ELR (cell line): ENCODE results near the gene MPRIP.
"Not testable (repeated sequence)": the region's sequence is repeated elsewhere in the genome, so short reads cannot be mapped to it uniquely, and the experiment has no call there.

Experiments used
- DNase-seq: peaks from one replicate; pipeline ENCODE4 v3.0.0-alpha.2; 2015; ENCODE audit warnings: low read depth

MPRIP gene

GRCh38 chr17:17149520-17150447 is 107.5 kb downstream of the MPRIP start:
- no peak for DNase-seq

GRCh38 chr17:17150448-17150800 is 108.2 kb downstream of the MPRIP start:
- no peak for DNase-seq

GRCh38 chr17:17151055-17151454 is 108.8 kb downstream of the MPRIP start:
- DNase-seq, result peak; percentile 96

- DNase-seq, result peak; percentile 83
Observed at GRCh38 chr17:17151541-17151940, 109.3 kb downstream of the MPRIP start.

GRCh38 chr17:17151962-17152361 is 109.7 kb downstream of the MPRIP start:
- peak; percentile 97 for DNase-seq

- peak; percentile 11 for DNase-seq
Observed at GRCh38 chr17:17152385-17152784, 110.1 kb downstream of the MPRIP start.

GRCh38 chr17:17153071-17153470 is 110.8 kb downstream of the MPRIP start:
- DNase-seq, result no peak

GRCh38 chr17:17153709-17154108 is 111.5 kb downstream of the MPRIP start:
- DNase-seq, result no peak

- no peak for DNase-seq
Observed at GRCh38 chr17:17154556-17154955, 112.3 kb downstream of the MPRIP start.

GRCh38 chr17:17154981-17155380 is 112.7 kb downstream of the MPRIP start:
- DNase-seq, result no peak

GRCh38 chr17:17155568-17155967 is 113.3 kb downstream of the MPRIP start:
- DNase-seq, result peak; percentile 36

GRCh38 chr17:17156107-17156506 is 113.8 kb downstream of the MPRIP start:
- peak; percentile 84 for DNase-seq

- peak; percentile 62 for DNase-seq
Observed at GRCh38 chr17:17156511-17156910, 114.3 kb downstream of the MPRIP start.

- no peak for DNase-seq
Observed at GRCh38 chr17:17157041-17157440, 114.8 kb downstream of the MPRIP start.

- not testable (repeated sequence) for DNase-seq
Observed at GRCh38 chr17:17158506-17158905, 116.2 kb downstream of the MPRIP start.

GRCh38 chr17:17159571-17159970 is 117.3 kb downstream of the MPRIP start:
- no peak for DNase-seq

- no peak for DNase-seq
Observed at GRCh38 chr17:17161121-17161520, 118.9 kb downstream of the MPRIP start.

GRCh38 chr17:17161759-17162158 is 119.5 kb downstream of the MPRIP start:
- no peak for DNase-seq

- no peak for DNase-seq
Observed at GRCh38 chr17:17164156-17164555, 121.9 kb downstream of the MPRIP start.

GRCh38 chr17:17164676-17165075 is 122.4 kb downstream of the MPRIP start:
- DNase-seq, result no peak

GRCh38 chr17:17165666-17166308 is 123.5 kb downstream of the MPRIP start:
- no peak for DNase-seq

- DNase-seq, result no peak
Observed at GRCh38 chr17:17166446-17166845, 124.2 kb downstream of the MPRIP start.

GRCh38 chr17:17167356-17167755 is 125.1 kb downstream of the MPRIP start:
- DNase-seq, result no peak
